NOMO-1 (cell line): ENCODE measurements around the gene ETV3L.
A peak's percentile ranks its signal among the peaks of the same experiment; 100 is the strongest.

ENCODE experiments used
- DNase-seq, 2 experiments: peaks; one replicate each; lab custom pipeline; 2025; ENCODE audit not compliant: unreplicated experiment in 2 of 2; lab: John Stamatoyannopoulos, UW

The ETV3L gene

GRCh38 chr1:157132616-157133167, 33.1 kb upstream of the ETV3L start:
- no peak for DNase-seq

- no peak for DNase-seq
Observed at GRCh38 chr1:157132111-157132510, 32.5 kb upstream of the ETV3L start.

- no peak for DNase-seq
Observed at GRCh38 chr1:157131281-157131680, 31.7 kb upstream of the ETV3L start.

- DNase-seq = no peak
Observed at GRCh38 chr1:157124855-157125254, 25.2 kb upstream of the ETV3L start.

GRCh38 chr1:157119448-157119847, 19.8 kb upstream of the ETV3L start:
- DNase-seq = no peak

- DNase-seq = no peak
Observed at GRCh38 chr1:157119008-157119407, 19.4 kb upstream of the ETV3L start.

GRCh38 chr1:157117527-157118057, 18.0 kb upstream of the ETV3L start:
- peak; percentile 63 to 69 for DNase-seq

- no peak for DNase-seq
Observed at GRCh38 chr1:157116737-157117103, 17.1 kb upstream of the ETV3L start.

- DNase-seq = no peak
Observed at GRCh38 chr1:157115851-157116736, 16.5 kb upstream of the ETV3L start.

GRCh38 chr1:157115429-157115838, 15.8 kb upstream of the ETV3L start:
- no peak for DNase-seq

GRCh38 chr1:157114183-157115121, 14.8 kb upstream of the ETV3L start:
- no peak for DNase-seq

GRCh38 chr1:157113631-157114030, 14.0 kb upstream of the ETV3L start:
- DNase-seq = no peak

- no peak for DNase-seq
Observed at GRCh38 chr1:157113106-157113505, 13.5 kb upstream of the ETV3L start.

GRCh38 chr1:157112186-157112867, 12.7 kb upstream of the ETV3L start:
- DNase-seq = no peak

- no peak for DNase-seq
Observed at GRCh38 chr1:157111396-157112165, 12.0 kb upstream of the ETV3L start.

- no peak for DNase-seq
Observed at GRCh38 chr1:157110686-157111085, 11.1 kb upstream of the ETV3L start.

GRCh38 chr1:157110003-157110402, 10.4 kb upstream of the ETV3L start:
- DNase-seq = no peak

- DNase-seq = no peak
Observed at GRCh38 chr1:157108448-157108847, 8.8 kb upstream of the ETV3L start.

- no peak for DNase-seq
Observed at GRCh38 chr1:157107702-157108101, 8.1 kb upstream of the ETV3L start.

- DNase-seq = no peak
Observed at GRCh38 chr1:157106813-157107189, 7.2 kb upstream of the ETV3L start.
